K562 (cell line): Measurements from ENCODE around the gene TIMM17B. TPM values are rescaled to one million over a fixed set of nuclear protein-coding genes. Genes with fewer than 3 reads are reported as not detected.
A peak's percentile ranks its signal among the peaks of the same experiment; 100 is the strongest.

Source experiments
- E2F1 ChIP-seq: sonication (generic); formaldehyde crosslinking; IDR thresholded peaks from 2 replicates; pipeline ENCODE4 v1.8.1; 2023; ENCODE audit warnings: mild to moderate bottlenecking, missing genetic modification reagents, moderate library complexity
- ELF4 ChIP-seq: fragments of 450-650 bp; formaldehyde crosslinking; IDR thresholded peaks from 2 replicates; pipeline ENCODE4 v1.4.0; 2022; ENCODE audit warnings: missing genetic modification characterization
- FOXK2 ChIP-seq, 2 experiments: fragments of 450-650 bp; IDR thresholded peaks in 1 of 2; conservative IDR thresholded peaks in 1 of 2; 2 replicates each; pipeline ENCODE4 v1.6.1; 2016; ENCODE audit warnings: low read depth in 2 of 2, mild to moderate bottlenecking in 1 of 2
- FOXO4 ChIP-seq: fragments of 450-650 bp; formaldehyde crosslinking; IDR thresholded peaks from 2 replicates; pipeline ENCODE4 v1.4.0; 2020; ENCODE audit warnings: mild to moderate bottlenecking, moderate library complexity
- HCFC1 ChIP-seq: IDR thresholded peaks from 2 replicates; pipeline ENCODE4 v1.6.1; 2012; ENCODE audit warnings: low read depth, low read length, improper control_type of control experiment
- HDAC3 ChIP-seq: fragments of 450-650 bp; IDR thresholded peaks from 2 replicates; pipeline ENCODE4 v1.6.1; 2018; ENCODE audit warnings: borderline replicate concordance, mild to moderate bottlenecking, moderate library complexity; ENCODE audit not compliant: partially characterized antibody
- ILK ChIP-seq: fragments of 450-650 bp; IDR thresholded peaks from 2 replicates; pipeline ENCODE4 v1.6.1; 2016; ENCODE audit warnings: missing genetic modification characterization, low read depth, mild to moderate bottlenecking, missing compliant biosample characterization, moderate library complexity, borderline replicate concordance
- JUND ChIP-seq, 2 experiments: IDR thresholded peaks; 2 replicates in 1 of 2; 3 replicates in 1 of 2; pipeline ENCODE4 v1.6.1; 2011; ENCODE audit warnings: borderline replicate concordance in 2 of 2, low read depth in 2 of 2, low read length in 2 of 2, improper control_type of control experiment in 1 of 2, missing biosample characterization in 1 of 2, missing genetic modification characterization in 1 of 2, missing genetic modification reagents in 1 of 2
- MAFF ChIP-seq: IDR thresholded peaks from 2 replicates; pipeline ENCODE4 v1.6.1; 2012; ENCODE audit warnings: low read length, improper control_type of control experiment
- MIER1 ChIP-seq: fragments of 450-650 bp; IDR thresholded peaks from 2 replicates; pipeline ENCODE4 v1.6.1; 2016; ENCODE audit warnings: antibody characterized with exemption, mild to moderate bottlenecking, low read depth
- MYC ChIP-seq, 2 experiments: fragments of 250-450 bp in 1 of 2; sonication (Bioruptor Pico) in 1 of 2; IDR thresholded peaks; 2 replicates each; pipeline versions ENCODE4 v1.5.1 to v1.6.1; 2012 to 2021; ENCODE audit warnings: low read depth in 2 of 2, borderline replicate concordance in 1 of 2, improper control_type of control experiment in 1 of 2, low read length in 1 of 2, mild to moderate bottlenecking in 1 of 2, moderate library complexity in 1 of 2
- NFYB ChIP-seq: IDR thresholded peaks from 2 replicates; pipeline ENCODE4 v1.6.1; 2011; ENCODE audit warnings: mild to moderate bottlenecking, moderate library complexity; ENCODE audit not compliant: insufficient read length; ENCODE audit errors: extremely low read depth
- POLR3G ChIP-seq: IDR thresholded peaks from 2 replicates; pipeline ENCODE4 v1.6.1; 2011; ENCODE audit not compliant: insufficient read length, insufficient replicate concordance; ENCODE audit errors: extremely low read depth
- SIN3A ChIP-seq, 2 experiments: fragments of 150-350 bp in 1 of 2; IDR thresholded peaks; 2 replicates each; pipeline ENCODE4 v1.6.1; 2011 to 2016; ENCODE audit warnings: borderline replicate concordance in 2 of 2, low read depth in 2 of 2, low read length in 2 of 2, mild to moderate bottlenecking in 2 of 2, moderate library complexity in 2 of 2; ENCODE audit not compliant: control insufficient read depth in 1 of 2
- SREBF1 ChIP-seq: fragments of 150-350 bp; IDR thresholded peaks from 2 replicates; pipeline ENCODE4 v1.6.1; 2014; ENCODE audit warnings: antibody characterized with exemption, low read depth, low read length, borderline replicate concordance
- TAF15 ChIP-seq: fragments of 200-400 bp; formaldehyde crosslinking; IDR thresholded peaks from 2 replicates; pipeline ENCODE4 v1.6.1; 2017; ENCODE audit warnings: mild to moderate bottlenecking, low read depth, low read length, moderate library complexity
- VEZF1 ChIP-seq: fragments of 200-800 bp; sonication (Bioruptor generic); IDR thresholded peaks from 2 replicates; pipeline ENCODE4 v1.6.1; 2017; ENCODE audit warnings: missing genetic modification characterization, missing compliant biosample characterization
- ZNF165 ChIP-seq: fragments of 250-450 bp; sonication (Bioruptor Pico); IDR thresholded peaks from 2 replicates; pipeline ENCODE4 v1.4.0; 2020; ENCODE audit warnings: borderline replicate concordance
- ZNF280B ChIP-seq: fragments of 250-450 bp; sonication (Bioruptor Pico); IDR thresholded peaks from 2 replicates; pipeline ENCODE4 v1.5.1; 2021; ENCODE audit warnings: mild to moderate bottlenecking
- polyA plus RNA-seq, 8 experiments: library from polyadenylated mRNA; depleted of rRNA in 4 of 8; stranded (reverse) in 5 of 8; unstranded in 3 of 8; fragments of >200 nt; fragmentation: Nextera tagmentation in 2 of 8; fragmentation: Illumina TruSeq in 1 of 8; extraction: Ambion mirVana in 2 of 8; extraction: Trizol in 1 of 8; gene quantifications; 2 replicates each; pipeline versions ENCODE4 v1.2.1 to v1.2.3, GENCODE V29; 2011 to 2014; ENCODE audit warnings: inconsistent platforms in 1 of 8, missing spikeins in 1 of 8
- total RNA-seq, 7 experiments: library from RNA; depleted of rRNA in 6 of 7; stranded (reverse); fragments of >200 nt in 6 of 7; fragmentation: Illumina TruSeq in 2 of 7; extraction: Trizol in 2 of 7; gene quantifications; 2 replicates each; pipeline versions ENCODE4 v1.2.1 to v1.2.3, GENCODE V29; 2011 to 2021; ENCODE audit warnings: low replicate concordance in 1 of 7

The TIMM17B gene
- total and polyA plus RNA-seq, 9 of the 15 experiments (the other 6 are each of a cell fraction or from before 2014, with no cell fraction given): 9.9 to 184 (median 115) TPM

GRCh38 chrX:48897625-48898306, at the start of gene TIMM17B, which contains the start of gene PQBP1 (continued):
- TF ChIP-seq HDAC3: no peak
- no peak for TF ChIP-seq HCFC1
- no peak; the same call in 1 of the 2 replicates for TF ChIP-seq MYC (IDR thresholded peaks at IDR 0.05; ENCODE audit: low read depth, low read length)
- 0 out of 2 replicates have a peak, but pooled peaks have one; percentile 40 for TF ChIP-seq MYC (CRISPR knock-in tag; IDR thresholded peaks at IDR 0.05; ENCODE audit: borderline replicate concordance, low read depth)
- no peak for TF ChIP-seq FOXO4 (CRISPR knock-in tag)
- peak; percentile 89; the same call in 1 of the 2 replicates for TF ChIP-seq SREBF1
- TF ChIP-seq ZNF165 (CRISPR knock-in tag): no peak
- 0 out of 2 replicates have a peak, but pooled peaks have one; percentile 53 for TF ChIP-seq ELF4 (CRISPR knock-in tag)
- TF ChIP-seq JUND (IDR thresholded peaks at IDR 0.05; ENCODE audit: borderline replicate concordance, low read depth, low read length): peak; percentile 91
- no peak for TF ChIP-seq JUND (tag; IDR thresholded peaks at IDR 0.05; ENCODE audit: borderline replicate concordance, low read depth, low read length)
- TF ChIP-seq TAF15: no peak
- TF ChIP-seq MAFF: peak; percentile 17; the same call in 1 of the 2 replicates
- TF ChIP-seq POLR3G: no peak
- peak in 1 of 2 experiments; percentile 99; a peak in 2 of 4 replicates for TF ChIP-seq FOXK2 (conservative IDR thresholded peaks at IDR 0.05 in 1 of 2, IDR thresholded peaks at IDR 0.05 in 1 of 2; ENCODE audit: low read depth in 2 of 2)
- peak; percentile 41 for TF ChIP-seq NFYB
- peak; percentile 16; the same call in 1 of the 2 replicates for TF ChIP-seq E2F1 (CRISPR knock-in tag)
- peak; percentile 33; the same call in 1 of the 2 replicates for TF ChIP-seq VEZF1 (CRISPR knock-in tag)
- TF ChIP-seq ILK (tag): no peak
- no peak for TF ChIP-seq ZNF280B (CRISPR knock-in tag)
- TF ChIP-seq SIN3A (IDR thresholded peaks at IDR 0.05; ENCODE audit: borderline replicate concordance in 2 of 2, control insufficient read depth in 1 of 2, low read depth in 2 of 2, low read length in 2 of 2): 0 out of 4 replicates have a peak, but pooled peaks of 1 of the 2 experiments have one; percentile 26
- 0 out of 2 replicates have a peak, but pooled peaks have one; percentile 68 for TF ChIP-seq MIER1
